Ecto neural progenitor cell (in vitro differentiated cells): Measurements from ENCODE around the gene AHRR.

Experiments
- DNase-seq: peaks from one replicate; pipeline ENCODE4 v3.0.0-alpha.2; 2018; ENCODE audit warnings: low spot score

Gene AHRR

DNA sequence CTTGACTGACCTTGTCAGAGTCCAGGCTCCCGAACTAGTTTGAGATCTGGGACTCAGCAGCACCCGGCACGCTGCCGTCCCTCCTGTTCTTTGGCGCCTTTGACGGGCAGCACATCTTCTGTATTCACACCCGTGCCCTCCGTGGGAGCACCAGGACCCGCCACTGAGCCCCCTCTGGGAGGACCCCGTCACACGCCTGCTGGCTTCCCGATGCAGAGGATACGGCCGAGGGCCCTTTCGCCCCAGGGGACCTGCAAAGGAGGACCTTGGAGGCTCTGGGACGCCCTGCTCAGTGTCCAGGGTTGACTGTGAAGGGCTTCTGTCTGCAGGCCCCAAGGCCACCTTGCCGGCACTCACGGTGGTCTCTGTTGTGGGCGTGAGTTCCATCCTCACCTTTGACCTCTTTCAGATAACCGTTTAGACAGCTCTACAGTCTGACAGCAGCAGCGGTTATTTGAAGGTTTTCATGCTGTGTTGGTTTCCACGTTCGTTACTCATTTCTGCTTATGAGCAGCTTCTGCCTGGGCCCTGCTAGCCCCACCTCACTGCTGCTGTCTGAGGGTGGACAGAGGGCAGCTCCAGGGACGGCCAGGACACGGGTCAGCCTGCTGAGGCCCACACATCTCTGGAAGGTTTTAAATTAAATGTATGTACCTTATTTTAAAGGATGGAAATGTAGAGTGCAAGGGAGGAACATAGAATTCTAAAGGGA, 108.9 kb downstream of the AHRR start:
- peak; percentile 46 for DNase-seq

DNA sequence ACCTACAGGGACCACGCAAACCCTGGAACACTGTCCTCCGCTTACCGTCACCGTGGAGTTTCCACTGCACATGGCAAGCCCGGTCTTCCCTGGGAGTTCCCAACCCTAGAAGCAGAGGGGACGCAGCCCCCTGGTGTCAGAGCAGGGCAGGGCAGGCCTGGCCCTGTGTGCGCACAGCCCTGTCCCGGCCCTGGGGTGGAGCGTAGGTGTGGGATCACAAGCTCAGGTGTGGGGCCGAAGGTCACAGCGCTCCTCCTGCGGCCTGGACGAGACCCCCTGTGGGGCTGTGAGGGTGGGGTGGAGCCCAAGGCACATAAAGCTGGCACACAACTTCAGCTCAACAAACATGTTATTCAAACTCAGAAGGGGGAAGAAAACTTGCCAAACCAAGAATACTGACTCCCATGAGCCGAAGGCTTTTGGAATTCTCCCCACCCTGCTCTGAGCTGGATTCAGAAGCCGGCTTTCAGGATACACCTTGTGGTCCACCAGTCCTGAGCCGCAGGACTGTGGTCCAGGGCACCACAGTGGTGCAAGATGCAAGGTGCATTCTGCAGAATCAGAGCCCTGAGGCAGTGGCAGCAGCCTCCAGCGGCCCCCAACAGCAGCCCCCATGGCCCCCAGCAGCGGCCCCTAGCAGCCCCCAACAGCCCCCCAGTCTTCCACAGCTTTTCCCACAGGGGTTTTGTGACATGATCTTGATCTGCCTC, 109.6 kb downstream of the AHRR start:
- peak; percentile 81 for DNase-seq

DNA sequence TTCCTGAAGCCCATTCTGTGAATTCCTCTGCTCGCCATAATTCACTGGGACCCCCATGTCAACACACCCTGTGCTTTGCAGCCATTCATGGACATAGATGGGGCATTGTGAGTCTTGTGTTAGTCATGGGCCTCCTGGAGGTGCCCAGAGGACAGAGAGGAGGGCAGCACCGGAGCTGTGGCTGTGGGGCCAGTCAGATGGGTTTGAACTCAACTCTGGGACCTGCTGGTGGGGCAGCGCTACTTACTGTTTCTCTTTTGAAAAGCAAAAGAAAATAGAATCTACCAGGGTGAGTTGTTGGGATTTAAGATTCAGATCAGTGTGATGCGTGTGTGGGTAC, 110.2 kb downstream of the AHRR start:
- no peak for DNase-seq

DNA sequence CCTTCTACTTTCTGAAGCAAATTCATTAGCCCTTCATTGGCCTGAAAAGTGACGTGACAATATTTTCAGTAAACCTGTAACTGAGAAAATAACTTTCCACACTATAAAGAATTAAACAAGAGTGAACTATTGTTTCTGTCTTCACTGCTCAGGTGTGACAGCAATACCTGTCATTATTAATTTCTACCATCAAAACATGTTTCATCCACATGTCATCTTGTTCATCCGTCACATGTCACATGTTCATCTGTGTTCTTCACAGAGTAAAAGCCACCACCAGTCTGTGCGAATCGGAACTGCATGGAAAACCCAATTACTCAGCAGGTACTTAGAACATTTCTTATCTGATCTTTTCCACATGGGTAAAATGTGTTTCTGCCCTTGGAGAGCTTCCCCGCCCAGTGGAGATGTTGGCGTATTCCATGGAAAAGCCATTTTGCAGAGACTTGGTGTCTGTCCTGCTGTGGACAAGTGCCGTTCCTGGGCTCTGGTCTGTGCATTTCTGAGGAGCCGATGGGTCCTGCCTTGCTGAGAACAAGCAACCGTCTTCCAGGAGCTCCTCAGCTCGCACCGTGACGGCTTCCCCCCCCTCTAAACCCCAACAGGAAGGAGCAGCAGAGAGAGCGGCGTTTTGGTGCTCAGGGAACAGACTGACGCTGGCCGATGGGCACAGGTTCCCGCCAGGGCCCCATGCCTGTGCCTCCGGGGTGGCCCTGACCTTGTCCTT, 110.8 kb downstream of the AHRR start:
- DNase-seq, result no peak

DNA sequence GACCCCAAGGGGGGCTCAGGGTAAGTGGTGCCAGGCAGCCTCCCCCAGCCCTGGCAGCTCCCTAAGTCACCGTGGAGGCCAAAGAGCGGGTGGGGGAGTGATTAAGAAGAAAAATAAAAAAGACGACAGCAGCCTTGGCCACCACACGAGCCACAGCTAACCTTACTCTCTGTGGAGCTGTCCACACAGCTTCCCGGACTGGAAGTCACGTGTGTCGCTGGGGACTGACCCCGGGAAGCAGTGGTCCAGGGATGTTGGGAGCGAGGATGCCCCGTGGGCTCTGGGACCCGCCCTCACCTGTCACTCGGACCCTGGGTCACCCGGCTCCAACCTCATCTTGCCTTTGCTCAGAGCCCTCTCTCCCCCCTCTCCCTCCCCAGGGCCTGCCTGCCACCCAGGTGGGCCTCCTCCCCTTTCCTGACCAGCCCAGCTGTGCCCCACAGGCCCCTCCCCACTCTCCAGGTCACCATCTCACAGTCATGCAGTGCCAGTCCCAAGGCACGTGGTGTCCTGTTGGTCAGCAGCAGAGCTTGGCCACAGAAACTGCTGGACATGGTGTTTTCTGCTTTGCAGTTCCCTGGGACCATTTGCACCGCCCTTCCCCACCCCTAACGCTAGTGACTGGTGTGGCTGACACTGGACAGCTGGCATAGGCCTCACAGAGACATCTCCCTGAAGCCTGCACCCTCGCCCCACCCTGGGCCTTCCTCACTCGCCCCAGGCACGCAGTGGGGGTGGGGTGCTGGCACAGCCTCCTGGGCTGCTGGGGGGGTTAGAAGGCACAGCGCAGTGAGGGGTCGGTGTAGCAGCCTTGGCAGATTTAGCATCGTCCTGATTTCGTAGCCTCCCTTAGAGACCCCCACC, 111.6 kb downstream of the AHRR start:
- DNase-seq, result no peak

DNA sequence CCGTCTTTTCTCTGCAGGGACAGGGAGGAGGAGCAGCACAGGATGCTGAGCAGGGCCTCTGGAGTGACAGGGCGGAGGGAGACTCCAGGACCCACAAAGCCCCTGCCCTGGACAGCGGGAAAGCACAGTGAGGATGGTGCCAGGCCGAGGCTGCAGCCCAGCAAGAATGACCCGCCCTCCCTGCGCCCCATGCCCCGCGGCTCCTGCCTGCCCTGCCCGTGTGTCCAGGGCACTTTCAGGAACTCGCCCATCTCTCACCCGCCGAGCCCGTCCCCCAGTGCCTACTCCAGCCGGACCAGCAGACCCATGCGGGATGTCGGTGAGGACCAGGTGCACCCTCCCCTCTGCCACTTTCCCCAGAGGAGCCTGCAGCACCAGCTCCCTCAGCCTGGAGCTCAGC, 112.3 kb downstream of the AHRR start:
- no peak for DNase-seq

DNA sequence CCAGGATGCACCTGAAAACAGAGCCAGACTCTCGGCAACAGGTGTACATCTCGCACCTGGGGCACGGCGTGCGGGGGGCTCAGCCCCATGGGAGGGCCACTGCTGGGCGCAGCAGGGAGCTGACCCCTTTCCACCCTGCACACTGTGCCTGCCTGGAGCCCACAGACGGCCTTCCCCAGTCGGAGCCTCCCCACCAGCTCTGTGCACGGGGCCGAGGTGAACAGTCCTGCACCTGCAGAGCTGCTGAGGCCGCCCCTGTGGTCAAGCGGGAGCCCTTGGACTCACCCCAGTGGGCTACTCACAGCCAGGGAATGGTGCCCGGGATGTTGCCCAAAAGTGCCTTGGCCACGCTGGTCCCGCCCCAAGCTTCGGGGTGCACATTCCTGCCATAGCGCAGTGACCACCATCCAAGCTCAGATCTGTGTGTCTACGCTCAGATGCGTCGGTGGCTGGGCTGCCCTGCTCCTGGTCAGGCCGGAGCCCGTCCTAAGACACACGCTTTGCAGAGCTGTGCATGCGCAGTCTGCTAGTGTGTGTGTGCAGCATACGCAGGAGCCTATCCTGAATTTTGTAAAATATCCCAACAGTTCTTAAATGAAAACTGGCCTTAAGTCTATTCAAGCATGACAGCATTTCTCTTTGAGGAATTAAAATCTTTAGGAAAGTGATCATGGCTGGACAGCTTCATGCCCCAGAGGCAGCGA, 113.1 kb downstream of the AHRR start:
- no peak for DNase-seq

DNA sequence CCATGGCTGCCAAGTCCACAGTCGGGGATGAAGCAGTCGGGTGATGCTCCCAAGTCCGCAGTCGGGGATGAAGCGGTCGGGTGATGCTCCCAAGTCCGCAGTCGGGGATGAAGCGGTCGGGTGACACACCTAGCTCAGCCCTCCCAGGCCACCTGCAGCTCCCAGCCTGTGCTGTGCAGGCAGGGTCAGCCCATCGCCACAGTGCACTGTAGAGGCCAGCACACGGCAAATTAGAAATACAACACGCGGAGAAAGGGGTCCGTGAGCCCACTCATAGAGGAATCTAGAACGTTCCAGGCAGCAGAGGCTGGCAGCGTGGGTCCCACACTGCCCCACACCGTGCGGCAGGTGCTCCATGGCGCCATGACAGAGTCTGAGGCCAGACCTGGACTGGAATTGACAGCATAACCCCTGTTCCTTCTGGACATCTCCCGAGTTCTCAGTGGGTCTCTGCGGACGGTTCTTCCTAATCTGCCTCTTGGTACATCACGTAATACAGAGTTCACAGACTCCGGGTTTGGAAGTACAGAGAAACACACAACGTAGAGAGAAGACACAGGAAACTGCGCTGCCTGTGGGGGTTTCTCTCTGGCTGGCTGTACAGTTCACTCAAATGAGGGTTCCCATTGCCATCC, 113.8 kb downstream of the AHRR start:
- no peak for DNase-seq

DNA sequence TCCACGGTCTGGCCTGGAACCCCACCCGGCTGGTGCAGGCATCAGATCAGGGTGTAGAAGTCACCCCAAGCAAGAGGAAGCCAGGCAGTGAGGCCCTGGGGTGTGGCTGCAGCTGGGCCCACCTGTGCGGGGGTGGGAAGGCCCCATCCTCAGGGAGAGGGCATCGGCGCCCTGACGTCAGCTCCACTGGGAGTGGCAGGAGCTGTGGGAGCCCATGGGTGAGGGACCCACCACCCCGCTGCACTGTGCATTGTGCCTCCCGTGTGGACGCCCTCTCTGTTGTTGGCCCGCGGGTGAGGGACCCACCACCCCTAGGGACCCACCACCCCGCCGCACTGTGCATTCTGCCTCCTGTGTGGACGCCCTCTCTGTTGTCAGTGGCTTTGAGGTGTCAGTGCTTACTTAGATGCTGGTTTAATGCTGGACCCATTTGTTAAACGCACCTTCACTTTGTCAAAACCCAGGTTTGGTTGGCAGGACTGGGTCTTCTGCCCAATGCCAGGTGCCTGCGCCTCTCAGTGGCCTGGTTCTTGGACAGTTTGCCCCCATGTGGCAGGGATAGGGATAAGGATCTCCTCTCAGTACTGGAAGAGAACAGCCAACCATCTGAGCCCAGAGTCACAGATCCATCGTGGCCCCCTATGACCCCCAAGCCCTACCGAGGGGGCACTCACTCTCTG, 114.6 kb downstream of the AHRR start:
- no peak for DNase-seq

DNA sequence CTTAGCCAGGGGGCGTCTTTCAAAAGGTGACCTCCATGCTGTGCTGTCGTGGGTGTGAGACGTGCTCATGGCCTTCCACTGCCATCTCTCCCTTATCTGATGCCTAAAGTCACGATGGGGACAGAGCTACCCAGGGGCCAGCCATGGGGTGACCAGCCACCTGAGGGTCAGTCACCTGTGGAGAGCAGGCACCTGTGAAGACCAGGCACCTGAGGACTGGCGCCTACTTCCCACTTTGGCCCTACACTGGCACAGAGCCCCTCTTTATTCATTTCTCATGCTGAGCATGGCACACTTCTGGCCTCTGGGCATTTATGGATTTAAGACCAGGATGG, 115.1 kb downstream of the AHRR start:
- DNase-seq, result no peak

DNA sequence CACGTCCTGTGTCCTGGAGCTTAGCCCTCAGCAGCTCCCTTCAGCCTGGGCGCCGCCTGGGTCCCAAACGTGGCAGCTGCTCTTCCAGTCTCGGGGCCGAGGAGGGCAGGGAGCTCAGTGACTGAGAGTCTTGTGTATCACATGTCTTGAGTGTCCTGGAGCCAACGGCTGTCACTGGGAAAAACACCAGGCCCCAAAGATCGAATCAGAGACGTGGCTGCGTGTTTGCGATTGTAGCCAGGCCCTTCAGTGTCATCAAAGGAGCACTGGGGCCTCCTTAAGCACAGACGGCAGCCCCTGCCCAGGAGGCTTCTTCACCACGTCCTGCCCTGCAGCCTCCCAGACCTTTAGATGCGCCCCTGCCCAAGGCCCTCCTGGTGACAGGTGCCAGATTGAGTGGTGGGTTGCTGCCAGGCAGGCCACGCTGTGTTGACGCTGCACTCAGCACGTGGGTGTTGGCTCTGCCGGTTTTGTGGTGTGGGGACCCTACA, 115.8 kb downstream of the AHRR start:
- DNase-seq, result no peak

DNA sequence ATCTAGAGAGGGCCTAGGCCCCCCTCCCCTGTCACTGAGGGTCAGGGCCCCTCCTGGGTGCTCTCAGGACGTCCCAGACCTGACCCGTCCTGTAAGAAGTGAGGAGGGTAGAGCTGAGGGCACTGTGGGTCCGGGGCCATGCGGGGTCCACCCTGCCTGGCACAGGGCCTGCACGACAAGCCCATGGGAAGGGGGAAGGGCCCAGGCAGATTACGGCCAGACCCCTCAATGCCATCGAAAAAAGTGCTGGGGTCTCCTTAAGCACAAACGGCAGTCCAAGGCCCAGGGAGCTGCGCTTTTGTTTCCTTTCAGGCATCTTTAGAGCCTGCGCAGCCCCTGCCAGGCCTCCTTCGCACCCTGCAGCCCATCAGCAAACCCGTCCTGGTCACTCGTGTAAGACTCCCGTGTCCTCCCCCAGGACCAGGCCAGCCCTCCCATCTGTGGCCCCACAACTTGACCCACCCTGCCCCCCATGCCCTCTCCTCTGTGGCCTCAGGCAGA, 117.0 kb downstream of the AHRR start:
- no peak for DNase-seq

DNA sequence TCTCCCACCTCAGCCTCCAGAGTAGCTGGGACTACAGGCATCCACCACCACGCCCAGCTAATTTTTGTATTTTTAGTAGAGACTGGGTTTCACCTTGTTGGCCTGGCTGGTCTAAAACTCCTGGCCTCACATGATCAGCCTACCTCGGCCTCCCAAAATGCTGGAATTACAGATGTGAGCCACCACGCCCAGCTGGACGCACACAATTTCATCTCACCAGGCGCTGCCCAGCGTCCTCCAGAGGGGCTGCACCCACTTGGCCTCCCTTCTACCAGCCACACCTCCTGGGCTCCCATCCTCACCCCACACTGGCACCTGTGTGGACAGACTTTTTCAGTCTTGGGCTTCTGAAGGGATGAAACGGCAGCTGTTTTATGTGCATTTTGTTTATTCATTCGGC, 117.7 kb downstream of the AHRR start:
- no peak for DNase-seq

DNA sequence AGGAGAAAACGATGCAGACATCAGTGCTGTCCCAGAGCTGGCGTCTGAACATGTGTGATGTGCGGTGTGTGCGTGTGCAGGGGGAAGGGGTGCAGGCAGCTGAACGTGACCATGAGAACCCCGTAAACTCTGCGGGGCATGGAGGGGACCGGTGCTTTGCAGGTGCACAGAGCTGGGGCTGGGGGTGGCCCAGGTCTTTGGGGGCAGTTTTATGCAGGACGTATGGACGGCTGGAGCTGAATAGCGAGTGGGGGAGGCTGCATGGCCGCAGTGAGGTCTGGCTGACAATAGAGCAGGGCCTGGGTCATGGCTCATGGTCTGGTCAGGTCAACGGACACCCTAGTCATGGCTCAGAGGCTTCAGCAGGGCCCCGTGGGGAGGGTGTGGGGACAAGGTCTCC, 118.1 kb downstream of the AHRR start:
- DNase-seq, result no peak

DNA sequence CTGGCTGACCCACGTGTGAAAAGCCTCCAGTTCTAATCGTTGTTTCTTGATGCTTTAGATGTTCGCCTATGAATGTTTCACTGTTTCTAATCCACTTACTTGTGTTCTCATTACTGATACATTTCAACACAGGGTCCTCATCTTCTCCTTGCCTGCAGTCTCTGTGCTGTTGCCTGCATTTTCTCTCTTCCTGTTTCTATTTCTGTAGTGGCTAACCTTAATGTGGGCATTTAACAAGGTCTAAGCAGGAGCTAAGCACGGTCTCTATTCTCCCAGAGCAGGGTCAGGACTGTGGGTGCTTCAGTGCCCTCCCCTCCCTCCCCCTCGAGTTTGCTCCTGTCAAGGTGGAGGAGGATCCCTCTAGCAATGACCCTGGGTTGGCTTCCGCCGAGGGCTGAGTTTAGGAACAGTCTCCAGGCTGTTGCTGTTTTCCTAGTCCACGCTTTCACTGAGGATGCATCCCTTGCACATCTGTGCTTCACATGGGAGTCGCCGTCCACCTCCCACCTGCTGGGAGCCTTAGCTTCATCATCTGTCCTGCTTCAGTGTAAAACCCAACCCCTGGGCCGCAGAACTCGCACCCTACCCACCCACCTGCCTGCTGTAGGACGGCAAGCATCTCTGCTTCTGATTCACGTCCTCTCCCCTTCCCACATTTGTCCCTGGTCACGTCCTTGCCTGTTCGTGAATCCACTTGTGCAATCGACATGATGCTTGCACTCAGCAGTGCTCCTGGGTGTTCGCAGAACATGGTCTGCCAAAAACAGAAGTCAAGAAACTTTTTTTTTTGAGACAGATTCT, 119.1 kb downstream of the AHRR start:
- DNase-seq, result no peak

DNA sequence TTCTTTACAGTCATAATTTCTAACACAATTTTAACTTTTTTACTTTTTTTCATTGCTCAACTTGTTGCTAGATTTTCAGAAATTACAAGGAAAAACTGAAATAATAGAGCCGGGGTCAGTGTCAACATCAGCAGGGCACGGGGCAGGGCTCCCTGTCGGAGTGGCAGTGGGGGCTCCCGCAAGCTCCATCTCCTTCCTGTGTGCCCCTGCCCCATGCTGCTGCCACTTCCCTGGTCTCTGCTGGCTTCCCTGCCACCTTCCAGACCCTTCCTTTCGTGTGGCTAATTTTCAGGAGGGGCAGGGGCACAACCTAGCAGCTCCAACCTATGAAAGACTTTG, 120.5 kb downstream of the AHRR start:
- DNase-seq, result no peak

DNA sequence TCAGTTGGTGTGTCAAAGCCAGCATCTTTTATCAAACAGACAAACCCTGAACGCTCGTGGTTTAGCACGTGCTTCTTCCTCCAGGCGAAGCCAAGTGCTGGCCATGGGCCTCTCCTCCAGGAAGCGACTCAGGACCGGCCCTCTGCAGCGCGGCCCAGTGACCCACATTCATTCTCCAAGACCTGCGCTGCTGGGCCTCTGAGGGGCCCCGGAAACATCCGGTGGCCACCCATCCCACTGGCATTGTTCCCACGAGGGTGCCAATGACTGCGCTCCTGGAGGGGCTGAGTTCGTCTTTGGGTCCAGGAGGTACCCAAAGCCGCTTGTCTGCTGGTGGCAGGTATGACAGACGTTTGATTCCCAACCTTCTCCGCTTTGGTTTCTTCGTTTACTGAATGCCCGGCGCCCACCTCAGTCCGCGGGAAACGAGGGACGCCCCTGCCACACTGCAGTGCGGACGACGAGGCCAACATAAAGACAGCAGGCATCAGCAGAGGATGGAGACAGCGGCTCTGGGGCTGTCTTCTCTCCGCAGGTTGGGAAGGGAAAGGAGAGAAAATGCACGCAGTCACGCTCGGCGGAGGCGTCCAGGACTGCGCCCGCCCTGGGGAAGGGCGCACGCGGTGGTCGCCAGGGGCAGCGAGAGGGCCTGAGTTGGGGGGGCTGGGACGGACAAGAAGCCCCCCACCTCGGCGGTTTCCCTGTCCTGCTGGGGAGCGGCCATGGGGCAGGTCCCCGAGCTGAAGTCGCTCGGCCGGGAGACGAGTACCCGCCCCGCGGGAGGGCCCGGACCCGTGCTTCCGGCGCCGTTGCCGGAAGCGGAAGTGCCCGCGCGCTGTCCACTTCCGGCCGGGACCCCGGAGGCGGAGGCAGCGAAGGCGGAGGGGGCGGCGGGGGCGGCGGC, 121.1 kb downstream of the AHRR start, which contains the start of gene EXOC3:
Gene EXOC3, plus strand, starts transcription at position 842 of the 904 bp plus-strand sequence. CDS start 3,030 bp downstream, outside the sequence.
- peak; percentile 87 for DNase-seq
